ENCODE measurements around the gene ZNF783.
"Not testable (repeated sequence)": the region's sequence is repeated elsewhere in the genome, so short reads cannot be mapped to it uniquely, and the experiment has no call there.

Gene ZNF783

DNA sequence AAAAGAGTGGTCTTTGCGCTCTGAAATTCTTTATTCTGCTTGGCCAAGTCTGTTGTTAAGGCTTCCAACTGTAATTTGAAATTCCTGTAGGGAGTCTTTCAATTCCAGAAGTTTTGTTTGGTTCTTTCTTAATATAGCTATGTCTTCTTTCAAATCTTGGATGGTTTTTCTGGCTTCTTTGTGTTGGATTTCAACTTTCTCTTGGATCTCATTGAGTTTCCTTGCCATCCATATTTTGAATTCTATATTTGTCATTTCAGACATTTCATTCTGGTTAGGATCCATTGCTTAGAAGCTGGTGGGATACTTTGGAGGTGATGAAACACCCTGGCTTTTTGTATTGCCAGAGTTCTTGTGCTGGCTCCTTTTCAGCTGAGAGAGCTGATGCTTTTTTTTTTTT is 55.5 kb downstream of the ZNF783 start:
- H3K4me3 ChIP-seq (ENCODE audit: low read length), result no peak overlapping the region
- no peak for DNase-seq (ENCODE audit: low read depth)
- TF ChIP-seq, protein P1, sequence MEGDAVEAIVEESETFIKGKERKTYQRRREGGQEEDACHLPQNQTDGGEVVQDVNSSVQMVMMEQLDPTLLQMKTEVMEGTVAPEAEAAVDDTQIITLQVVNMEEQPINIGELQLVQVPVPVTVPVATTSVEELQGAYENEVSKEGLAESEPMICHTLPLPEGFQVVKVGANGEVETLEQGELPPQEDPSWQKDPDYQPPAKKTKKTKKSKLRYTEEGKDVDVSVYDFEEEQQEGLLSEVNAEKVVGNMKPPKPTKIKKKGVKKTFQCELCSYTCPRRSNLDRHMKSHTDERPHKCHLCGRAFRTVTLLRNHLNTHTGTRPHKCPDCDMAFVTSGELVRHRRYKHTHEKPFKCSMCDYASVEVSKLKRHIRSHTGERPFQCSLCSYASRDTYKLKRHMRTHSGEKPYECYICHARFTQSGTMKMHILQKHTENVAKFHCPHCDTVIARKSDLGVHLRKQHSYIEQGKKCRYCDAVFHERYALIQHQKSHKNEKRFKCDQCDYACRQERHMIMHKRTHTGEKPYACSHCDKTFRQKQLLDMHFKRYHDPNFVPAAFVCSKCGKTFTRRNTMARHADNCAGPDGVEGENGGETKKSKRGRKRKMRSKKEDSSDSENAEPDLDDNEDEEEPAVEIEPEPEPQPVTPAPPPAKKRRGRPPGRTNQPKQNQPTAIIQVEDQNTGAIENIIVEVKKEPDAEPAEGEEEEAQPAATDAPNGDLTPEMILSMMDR (IDR thresholded peaks at IDR 0.05; ENCODE audit: insufficient read depth, low read depth, low read length, missing control alignments), result no peak

- no peak for DNase-seq (ENCODE audit: low read depth)
- TF ChIP-seq, protein P1 (IDR thresholded peaks at IDR 0.05; ENCODE audit: insufficient read depth, low read depth, low read length, missing control alignments), result no peak
- no peak overlapping the region for H3K4me3 ChIP-seq (ENCODE audit: low read length)
Measured at GRCh38 chr7:149317986-149318672, 56.1 kb downstream of the ZNF783 start.

DNA sequence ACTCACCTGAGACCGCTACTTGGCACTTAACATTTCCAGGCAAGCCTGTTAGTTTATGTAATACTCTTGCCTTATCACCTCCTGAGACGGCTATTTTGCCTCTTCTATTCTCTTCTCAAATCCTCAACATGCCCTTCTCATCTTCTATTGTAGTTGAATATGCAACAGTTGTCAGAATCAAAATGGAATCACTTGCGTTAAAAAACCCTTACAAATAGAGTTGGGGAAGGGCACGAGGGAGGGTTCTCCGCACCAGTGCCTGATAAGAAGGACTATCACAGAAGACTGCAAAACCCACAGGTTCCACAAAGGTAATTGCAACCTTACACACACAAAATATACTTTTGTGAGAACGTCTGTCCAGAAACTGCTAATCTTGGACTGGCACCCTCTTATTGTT is 57.4 kb downstream of the ZNF783 start:
- TF ChIP-seq, protein P1 (IDR thresholded peaks at IDR 0.05; ENCODE audit: insufficient read depth, low read depth, low read length, missing control alignments), result no peak
- DNase-seq (ENCODE audit: low read depth), result no peak

GRCh38 chr7:149320313-149321124 is 58.5 kb downstream of the ZNF783 start:
- TF ChIP-seq, protein P1 (IDR thresholded peaks at IDR 0.05; ENCODE audit: insufficient read depth, low read depth, low read length, missing control alignments), result no peak
- no peak for DNase-seq (ENCODE audit: low read depth)
- no peak overlapping the region for H3K4me3 ChIP-seq (ENCODE audit: low read length)

More for the DNA sequence above, 57.4 kb downstream of the ZNF783 start:
- H3K4me3 ChIP-seq (ENCODE audit: low read length), result no peak overlapping the region

GRCh38 chr7:149321125-149321905 is 59.3 kb downstream of the ZNF783 start:
- not testable (repeated sequence) for DNase-seq (ENCODE audit: low read depth); H3K4me3 ChIP-seq (ENCODE audit: low read length)

GRCh38 chr7:149321978-149322541 is 60.1 kb downstream of the ZNF783 start:
- DNase-seq (ENCODE audit: low read depth), result no peak
- TF ChIP-seq, protein P1 (IDR thresholded peaks at IDR 0.05; ENCODE audit: insufficient read depth, low read depth, low read length, missing control alignments), result no peak
- no peak overlapping the region for H3K4me3 ChIP-seq (ENCODE audit: low read length)

GRCh38 chr7:149322737-149323136 is 60.7 kb downstream of the ZNF783 start:
- DNase-seq (ENCODE audit: low read depth), result no peak
- TF ChIP-seq, protein P1 (IDR thresholded peaks at IDR 0.05; ENCODE audit: insufficient read depth, low read depth, low read length, missing control alignments), result no peak
- H3K4me3 ChIP-seq (ENCODE audit: low read length), result no peak overlapping the region

Data from epithelial cell of esophagus (primary cell).